Activated naive CD8-positive, alpha-beta T cell treated with anti-CD3 and anti-CD28 coated beads for 36 hours (primary cell): Measurements from ENCODE around the gene PRRG3. TPM values are rescaled to one million over a fixed set of nuclear protein-coding genes. Genes with fewer than 3 reads are reported as not detected.

Source experiments
- DNase-seq: peaks from one replicate; pipeline ENCODE4 v3.0.0; 2021
- H3K27ac Mint-ChIP-seq: one replicate; pipeline ENCODE4 v1.8.0; 2022; ENCODE audit warnings: mild to moderate bottlenecking, moderate library complexity, mixed read lengths
- H3K27me3 Mint-ChIP-seq: one replicate; pipeline ENCODE4 v1.8.0; 2022; ENCODE audit warnings: mild to moderate bottlenecking, mixed read lengths
- H3K36me3 Mint-ChIP-seq: one replicate; pipeline ENCODE4 v1.8.0; 2021; ENCODE audit warnings: mild to moderate bottlenecking, mixed read lengths
- H3K4me1 Mint-ChIP-seq: one replicate; pipeline ENCODE4 v1.8.0; 2021; ENCODE audit warnings: mixed read lengths
- H3K4me3 Mint-ChIP-seq: one replicate; pipeline ENCODE4 v1.8.0; 2022; ENCODE audit warnings: mild to moderate bottlenecking, moderate library complexity, mixed read lengths
- H3K9me3 Mint-ChIP-seq: one replicate; pipeline ENCODE4 v1.8.0; 2022; ENCODE audit warnings: mixed read lengths
- total RNA-seq, 2 experiments: library from RNA; stranded (reverse); gene quantifications; one replicate each; pipeline ENCODE4 v1.2.3, GENCODE V29; 2021

Gene PRRG3
- total RNA-seq, 2 experiments from 2014 or later, result not detected

- no peaks in the 10 kb centered on the region for H3K27me3 Mint-ChIP-seq
- no peak overlapping the region for H3K4me3 Mint-ChIP-seq
- no peaks in the 10 kb centered on the region for H3K36me3 Mint-ChIP-seq
- H3K4me1 Mint-ChIP-seq, result no peaks in the 10 kb centered on the region
- DNase-seq, result no peak
- H3K27ac Mint-ChIP-seq, result no peak overlapping the region
- no peaks in the 10 kb centered on the region for H3K9me3 Mint-ChIP-seq
Observed at GRCh38 chrX:151701071-151701470, 5.8 kb downstream of the PRRG3 start.

DNA sequence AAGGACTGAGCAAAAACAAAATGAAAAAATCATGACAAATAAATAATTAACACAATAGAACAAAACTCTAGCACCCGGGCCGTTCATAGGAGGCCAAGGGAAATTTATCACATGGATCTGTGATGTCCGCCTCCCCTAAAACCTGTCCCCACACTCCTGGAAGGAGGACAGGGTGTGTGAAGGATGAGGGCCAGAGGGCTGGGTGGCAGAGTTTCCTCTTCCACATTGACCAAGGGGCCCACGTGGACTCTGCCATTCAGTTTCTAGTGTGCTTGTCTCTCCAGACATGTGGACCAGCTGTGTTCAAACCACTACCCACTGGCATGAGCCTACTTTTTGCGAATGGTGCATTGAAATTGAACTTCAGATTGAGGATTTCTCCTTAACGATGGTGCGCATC, 6.3 kb downstream of the PRRG3 start:
- H3K36me3 Mint-ChIP-seq, result no peaks in the 10 kb centered on the region

GRCh38 chrX:151702026-151702714, 6.9 kb downstream of the PRRG3 start:
- Mint-ChIP-seq H3K27me3 (no peaks in the 10 kb centered on the region), H3K9me3 (no peaks in the 10 kb centered on the region), H3K27ac (no peak overlapping the region), H3K4me1 (no peaks in the 10 kb centered on the region), H3K36me3 (no peaks in the 10 kb centered on the region), H3K4me3 (no peak overlapping the region)
- DNase-seq, result no peak

More for the DNA sequence above, 6.3 kb downstream of the PRRG3 start:
- no peaks in the 10 kb centered on the region for H3K9me3 Mint-ChIP-seq
- no peak overlapping the region for H3K4me3 Mint-ChIP-seq
- DNase-seq, result no peak
- no peaks in the 10 kb centered on the region for H3K4me1 Mint-ChIP-seq
- no peaks in the 10 kb centered on the region for H3K27me3 Mint-ChIP-seq
- no peak overlapping the region for H3K27ac Mint-ChIP-seq

- Mint-ChIP-seq H3K4me3 (no peak overlapping the region), H3K9me3 (no peaks in the 10 kb centered on the region), H3K4me1 (no peaks in the 10 kb centered on the region), H3K27ac (no peak overlapping the region), H3K36me3 (no peaks in the 10 kb centered on the region), H3K27me3 (no peaks in the 10 kb centered on the region)
- DNase-seq, result no peak
Observed at GRCh38 chrX:151702741-151703340, 7.6 kb downstream of the PRRG3 start.

GRCh38 chrX:151703487-151703886, 8.2 kb downstream of the PRRG3 start:
- no peaks in the 10 kb centered on the region for H3K27me3 Mint-ChIP-seq
- H3K27ac Mint-ChIP-seq, result no peak overlapping the region
- no peaks in the 10 kb centered on the region for H3K4me1 Mint-ChIP-seq
- no peaks in the 10 kb centered on the region for H3K9me3 Mint-ChIP-seq
- no peaks in the 10 kb centered on the region for H3K36me3 Mint-ChIP-seq
- DNase-seq, result no peak
- no peak overlapping the region for H3K4me3 Mint-ChIP-seq

DNA sequence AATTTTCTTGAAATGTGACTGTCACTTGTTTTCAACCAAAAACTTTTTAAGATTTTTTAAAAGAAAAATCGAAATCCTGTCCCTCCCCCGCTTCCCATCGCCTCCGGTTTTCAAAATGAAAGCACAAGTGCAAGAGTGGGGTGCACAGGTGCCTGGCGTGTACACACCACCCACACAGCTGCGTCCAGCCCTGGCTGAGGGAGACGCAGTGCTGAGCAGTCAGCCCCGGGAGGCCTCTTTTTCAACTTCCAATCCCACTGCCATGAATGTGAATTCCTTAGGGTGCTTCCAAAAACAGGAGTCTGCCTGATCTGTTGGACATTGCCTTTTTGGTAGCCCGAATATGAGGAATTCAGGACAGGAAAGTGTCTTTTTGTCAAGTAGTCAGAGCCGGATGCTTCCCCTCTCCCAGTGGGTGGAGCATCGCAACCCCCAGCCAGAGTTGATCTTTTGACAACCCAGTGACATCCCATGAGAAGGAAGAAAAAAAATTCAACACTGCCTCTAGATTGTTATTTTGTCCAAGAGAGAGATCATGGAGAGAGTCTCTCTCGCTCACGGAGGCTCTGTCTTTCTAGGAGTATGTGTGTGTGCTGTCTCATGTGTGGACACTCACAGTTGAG, 8.9 kb downstream of the PRRG3 start:
- no peak overlapping the region for H3K27ac Mint-ChIP-seq
- H3K4me1 Mint-ChIP-seq, result no peaks in the 10 kb centered on the region
- no peaks in the 10 kb centered on the region for H3K9me3 Mint-ChIP-seq
- H3K27me3 Mint-ChIP-seq, result no peaks in the 10 kb centered on the region
- no peaks in the 10 kb centered on the region for H3K36me3 Mint-ChIP-seq
- DNase-seq, result no peak
- H3K4me3 Mint-ChIP-seq, result no peak overlapping the region

DNA sequence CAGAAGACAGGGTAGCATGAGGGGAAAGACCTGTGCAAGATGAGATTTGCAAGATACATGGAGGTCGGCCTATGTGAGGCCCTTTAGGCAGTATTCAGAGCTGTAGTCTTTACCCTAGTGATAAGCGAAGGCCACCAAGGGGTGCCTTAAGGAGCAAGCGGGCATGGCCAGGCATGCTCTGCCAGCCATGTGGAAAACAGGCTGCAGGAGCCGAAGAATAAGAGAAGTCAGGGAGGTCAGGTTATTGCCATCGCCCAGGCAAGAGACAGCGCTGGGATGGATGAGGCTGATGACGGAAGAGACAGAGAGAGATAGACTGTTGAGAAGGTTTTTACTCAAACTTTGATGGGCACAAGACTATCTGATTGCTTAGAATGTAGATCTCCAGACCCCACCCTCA, 13.6 kb downstream of the PRRG3 start:
- Mint-ChIP-seq H3K27ac (no peak overlapping the region), H3K4me3 (no peak overlapping the region), H3K4me1 (no peaks in the 10 kb centered on the region), H3K36me3 (no peaks in the 10 kb centered on the region), H3K27me3 (no peaks in the 10 kb centered on the region), H3K9me3 (no peaks in the 10 kb centered on the region)
- DNase-seq, result no peak

DNA sequence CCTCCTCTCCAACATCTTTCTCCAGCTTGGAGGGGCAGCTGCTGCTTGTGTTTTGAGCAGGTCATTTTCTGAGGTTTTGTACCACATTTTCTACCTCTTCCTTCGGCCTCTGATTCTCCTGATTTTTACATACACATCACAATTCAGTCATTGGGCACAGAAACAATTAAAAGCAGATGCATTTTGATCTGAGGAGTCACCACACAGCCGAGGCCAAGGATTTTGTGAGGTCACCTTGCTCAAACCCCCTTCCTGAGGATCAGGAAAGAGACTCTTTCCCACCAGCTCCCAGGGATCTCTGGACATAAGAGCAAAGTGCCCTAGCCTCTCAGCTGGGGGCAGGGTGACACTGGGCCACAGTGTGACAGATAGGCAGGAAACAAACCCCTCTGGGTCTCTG, 15.2 kb downstream of the PRRG3 start:
- no peaks in the 10 kb centered on the region for H3K9me3 Mint-ChIP-seq
- no peak for DNase-seq
- no peak overlapping the region for H3K4me3 Mint-ChIP-seq
- no peaks in the 10 kb centered on the region for H3K36me3 Mint-ChIP-seq
- no peak overlapping the region for H3K27ac Mint-ChIP-seq
- no peaks in the 10 kb centered on the region for H3K27me3 Mint-ChIP-seq
- H3K4me1 Mint-ChIP-seq, result no peaks in the 10 kb centered on the region

GRCh38 chrX:151711154-151711553, 15.9 kb downstream of the PRRG3 start:
- no peaks in the 10 kb centered on the region for H3K9me3 Mint-ChIP-seq
- no peak overlapping the region for H3K4me3 Mint-ChIP-seq
- H3K4me1 Mint-ChIP-seq, result no peaks in the 10 kb centered on the region
- DNase-seq, result no peak
- no peaks in the 10 kb centered on the region for H3K36me3 Mint-ChIP-seq
- H3K27ac Mint-ChIP-seq, result no peak overlapping the region
- no peaks in the 10 kb centered on the region for H3K27me3 Mint-ChIP-seq

DNA sequence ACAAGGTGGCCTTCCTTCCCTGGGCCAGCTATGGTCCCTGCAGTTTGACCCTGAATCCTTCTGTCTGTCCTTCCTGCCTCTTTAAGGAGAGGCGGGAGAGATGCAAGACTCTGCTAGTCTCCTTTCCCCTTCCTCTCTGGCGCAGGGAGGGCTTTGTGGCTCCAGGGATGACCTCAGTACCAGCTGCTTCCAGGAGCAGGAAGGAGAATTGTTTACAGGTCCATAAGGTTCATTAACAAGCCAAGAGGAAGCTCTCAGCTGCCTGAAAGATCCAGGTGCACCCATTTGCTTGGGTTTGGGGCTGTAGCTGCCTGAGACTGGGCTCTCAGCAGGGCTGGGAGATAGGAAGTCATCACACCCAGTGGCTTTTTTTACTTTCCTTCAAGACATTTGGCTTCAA, 16.5 kb downstream of the PRRG3 start:
- no peak for DNase-seq
- no peaks in the 10 kb centered on the region for H3K4me1 Mint-ChIP-seq
- H3K36me3 Mint-ChIP-seq, result no peaks in the 10 kb centered on the region
- no peaks in the 10 kb centered on the region for H3K27me3 Mint-ChIP-seq
- H3K9me3 Mint-ChIP-seq, result no peaks in the 10 kb centered on the region
- H3K27ac Mint-ChIP-seq, result no peak overlapping the region
- no peak overlapping the region for H3K4me3 Mint-ChIP-seq

DNA sequence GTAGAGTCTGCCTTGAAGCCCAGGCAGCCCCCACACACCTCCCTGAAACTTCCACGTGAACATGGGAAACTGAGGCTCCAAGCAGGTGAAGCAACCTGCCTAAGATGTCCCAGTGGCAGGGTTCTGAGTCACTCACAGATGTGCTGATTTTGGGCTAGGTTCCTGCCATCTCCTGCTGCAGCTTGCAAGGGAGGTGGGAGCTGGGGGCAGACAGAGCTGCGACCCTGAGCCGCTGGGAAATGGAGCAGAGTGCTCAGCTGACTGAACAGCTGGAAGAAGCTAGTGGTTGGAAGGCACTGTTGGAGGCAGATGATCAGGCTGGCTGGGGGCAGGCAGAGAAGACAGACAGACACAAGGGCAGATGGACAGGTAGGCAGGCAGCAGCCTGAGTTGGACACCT, 17.0 kb downstream of the PRRG3 start:
- H3K27me3 Mint-ChIP-seq, result no peaks in the 10 kb centered on the region
- H3K4me3 Mint-ChIP-seq, result no peak overlapping the region
- no peak overlapping the region for H3K27ac Mint-ChIP-seq
- H3K9me3 Mint-ChIP-seq, result no peaks in the 10 kb centered on the region
- no peaks in the 10 kb centered on the region for H3K4me1 Mint-ChIP-seq
- DNase-seq, result no peak
- no peaks in the 10 kb centered on the region for H3K36me3 Mint-ChIP-seq

GRCh38 chrX:151713849-151714248, 18.6 kb downstream of the PRRG3 start:
- Mint-ChIP-seq H3K36me3 (no peaks in the 10 kb centered on the region), H3K9me3 (no peaks in the 10 kb centered on the region), H3K27me3 (no peaks in the 10 kb centered on the region), H3K27ac (no peak overlapping the region), H3K4me1 (no peaks in the 10 kb centered on the region), H3K4me3 (no peak overlapping the region)
- DNase-seq, result peak; percentile 3

DNA sequence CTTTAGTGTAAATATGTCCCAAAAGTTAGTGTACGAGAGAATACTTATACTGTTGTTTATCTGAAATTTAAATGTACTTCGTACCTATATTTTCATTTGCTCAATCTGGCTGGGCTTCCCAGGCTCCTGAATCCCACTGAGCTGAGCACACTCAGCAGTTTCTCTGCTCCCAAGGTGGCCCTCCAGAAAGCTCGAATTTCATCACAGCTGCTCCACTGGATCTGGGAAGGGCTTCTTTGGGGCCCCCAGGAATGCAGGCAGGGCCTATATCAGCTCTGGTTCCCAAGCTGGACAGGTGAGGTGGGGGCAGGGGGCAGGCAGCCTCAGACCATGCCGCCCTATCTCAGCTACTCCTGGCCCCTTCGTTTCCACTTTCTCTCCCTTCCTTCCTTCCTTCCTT, 19.1 kb downstream of the PRRG3 start:
- DNase-seq, result no peak
- Mint-ChIP-seq H3K4me1 (no peaks in the 10 kb centered on the region), H3K4me3 (no peak overlapping the region), H3K36me3 (no peaks in the 10 kb centered on the region), H3K9me3 (no peaks in the 10 kb centered on the region), H3K27me3 (no peaks in the 10 kb centered on the region), H3K27ac (no peak overlapping the region)

DNA sequence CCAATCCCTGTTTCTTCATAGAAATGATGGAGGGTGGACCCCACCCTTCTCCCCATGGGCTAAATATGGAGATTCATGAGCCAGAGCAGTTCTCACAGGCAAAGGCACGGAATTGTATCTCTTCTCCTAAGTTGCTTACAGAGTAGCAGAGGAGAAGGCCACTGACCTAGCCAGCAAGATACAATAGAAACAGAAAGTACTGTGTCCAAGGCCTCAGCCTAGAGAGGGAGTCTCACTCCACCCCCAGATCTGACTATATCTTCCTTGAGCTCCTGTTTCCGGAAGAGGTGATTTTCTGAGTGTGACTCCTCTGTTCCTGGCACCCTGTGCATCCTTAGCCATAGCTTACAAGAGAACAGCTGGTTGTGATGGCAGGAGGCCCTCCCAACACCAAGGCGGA, 20.5 kb downstream of the PRRG3 start, which contains the start of gene FATE1:
FATE1 (plus strand) TSS at position 284 of the 400 bp plus-strand sequence; CDS start at position 369, 85 bp downstream.
- Mint-ChIP-seq H3K36me3 (no peaks in the 10 kb centered on the region), H3K4me3 (no peak within 1 kb of the TSS), H3K4me1 (no peaks in the 10 kb centered on the region), H3K27me3 (no peaks in the 10 kb centered on the region), H3K27ac (no peak within 1 kb of the TSS), H3K9me3 (no peaks in the 10 kb centered on the region)
- no peak for DNase-seq

GRCh38 chrX:151722241-151722846, 27.1 kb downstream of the PRRG3 start:
- no peak overlapping the region for H3K4me3 Mint-ChIP-seq
- DNase-seq, result no peak
- H3K27me3 Mint-ChIP-seq, result peaks cover 4% of the 10 kb centered on the region
- H3K4me1 Mint-ChIP-seq, result no peaks in the 10 kb centered on the region
- H3K36me3 Mint-ChIP-seq, result no peaks in the 10 kb centered on the region
- no peak overlapping the region for H3K27ac Mint-ChIP-seq
- no peaks in the 10 kb centered on the region for H3K9me3 Mint-ChIP-seq
